HEK293 (cell line): ENCODE results near the gene SCAF1.

ENCODE experiments used
- ZNF510 ChIP-seq: fragments of 450-650 bp; formaldehyde crosslinking; IDR thresholded peaks from 2 replicates; pipeline ENCODE4 v1.5.1; 2018; ENCODE audit warnings: mild to moderate bottlenecking, missing genetic modification characterization, missing biosample characterization; ENCODE audit not compliant: insufficient replicate concordance
- TF ChIP-seq, protein P1 (sequence below): fragments of 450-650 bp; formaldehyde crosslinking; IDR thresholded peaks from 2 replicates; pipeline ENCODE4 v1.5.1; 2016; ENCODE audit warnings: missing biosample characterization, missing genetic modification characterization
- TF ChIP-seq, protein P2 (sequence below): IDR thresholded peaks from 2 replicates; pipeline ENCODE4 v1.6.1; 2011; ENCODE audit warnings: mild to moderate bottlenecking, low read depth, low read length, borderline replicate concordance
- TF ChIP-seq, protein P3 (sequence below): fragments of 450-650 bp; formaldehyde crosslinking; IDR thresholded peaks from 2 replicates; pipeline ENCODE4 v1.5.1; 2016; ENCODE audit warnings: missing biosample characterization, missing genetic modification characterization

DNA sequence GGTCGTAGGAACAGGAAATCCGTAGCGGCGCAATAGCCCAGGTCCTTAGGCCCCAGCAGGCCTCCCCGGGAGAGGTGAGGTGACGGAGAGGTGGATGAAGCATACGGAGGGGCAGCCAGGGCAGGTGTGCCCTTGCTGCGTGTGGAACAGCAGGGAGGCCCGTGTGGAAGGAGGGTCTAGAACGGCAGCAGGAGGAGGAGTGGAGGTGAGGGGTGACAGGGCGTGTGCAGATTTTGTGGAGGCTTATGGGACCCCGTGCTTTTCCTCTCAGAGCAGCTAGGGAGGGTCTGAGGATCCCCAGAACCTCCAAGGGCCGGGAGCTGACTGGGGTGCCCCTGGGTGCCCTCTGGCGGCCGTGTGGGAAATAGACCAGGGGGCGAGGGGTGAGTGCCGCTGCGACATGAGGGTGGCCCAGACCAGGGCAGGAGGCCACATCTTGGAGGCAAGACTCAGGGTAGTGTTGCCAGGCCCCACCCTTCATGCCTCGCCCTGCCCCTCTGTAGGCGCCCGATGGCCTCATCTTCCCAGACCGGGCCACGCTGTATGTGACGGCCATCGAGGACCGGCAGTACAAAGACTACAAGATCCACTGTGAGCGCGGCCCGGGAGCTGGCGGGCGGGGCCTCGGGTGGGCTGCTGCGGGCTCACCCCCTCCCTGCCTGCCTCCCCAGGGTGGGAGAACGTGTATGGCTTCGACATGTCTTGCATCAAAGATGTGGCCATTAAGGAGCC, 42.4 kb downstream of the SCAF1 start:
- TF ChIP-seq, protein P1, sequence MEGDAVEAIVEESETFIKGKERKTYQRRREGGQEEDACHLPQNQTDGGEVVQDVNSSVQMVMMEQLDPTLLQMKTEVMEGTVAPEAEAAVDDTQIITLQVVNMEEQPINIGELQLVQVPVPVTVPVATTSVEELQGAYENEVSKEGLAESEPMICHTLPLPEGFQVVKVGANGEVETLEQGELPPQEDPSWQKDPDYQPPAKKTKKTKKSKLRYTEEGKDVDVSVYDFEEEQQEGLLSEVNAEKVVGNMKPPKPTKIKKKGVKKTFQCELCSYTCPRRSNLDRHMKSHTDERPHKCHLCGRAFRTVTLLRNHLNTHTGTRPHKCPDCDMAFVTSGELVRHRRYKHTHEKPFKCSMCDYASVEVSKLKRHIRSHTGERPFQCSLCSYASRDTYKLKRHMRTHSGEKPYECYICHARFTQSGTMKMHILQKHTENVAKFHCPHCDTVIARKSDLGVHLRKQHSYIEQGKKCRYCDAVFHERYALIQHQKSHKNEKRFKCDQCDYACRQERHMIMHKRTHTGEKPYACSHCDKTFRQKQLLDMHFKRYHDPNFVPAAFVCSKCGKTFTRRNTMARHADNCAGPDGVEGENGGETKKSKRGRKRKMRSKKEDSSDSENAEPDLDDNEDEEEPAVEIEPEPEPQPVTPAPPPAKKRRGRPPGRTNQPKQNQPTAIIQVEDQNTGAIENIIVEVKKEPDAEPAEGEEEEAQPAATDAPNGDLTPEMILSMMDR (tag by site-specific recombination), result peak; percentile 70
- TF ChIP-seq, protein P2, sequence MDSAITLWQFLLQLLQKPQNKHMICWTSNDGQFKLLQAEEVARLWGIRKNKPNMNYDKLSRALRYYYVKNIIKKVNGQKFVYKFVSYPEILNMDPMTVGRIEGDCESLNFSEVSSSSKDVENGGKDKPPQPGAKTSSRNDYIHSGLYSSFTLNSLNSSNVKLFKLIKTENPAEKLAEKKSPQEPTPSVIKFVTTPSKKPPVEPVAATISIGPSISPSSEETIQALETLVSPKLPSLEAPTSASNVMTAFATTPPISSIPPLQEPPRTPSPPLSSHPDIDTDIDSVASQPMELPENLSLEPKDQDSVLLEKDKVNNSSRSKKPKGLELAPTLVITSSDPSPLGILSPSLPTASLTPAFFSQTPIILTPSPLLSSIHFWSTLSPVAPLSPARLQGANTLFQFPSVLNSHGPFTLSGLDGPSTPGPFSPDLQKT, result no peak
- TF ChIP-seq ZNF510 (tag by site-specific recombination), result no peak
- TF ChIP-seq, protein P3, sequence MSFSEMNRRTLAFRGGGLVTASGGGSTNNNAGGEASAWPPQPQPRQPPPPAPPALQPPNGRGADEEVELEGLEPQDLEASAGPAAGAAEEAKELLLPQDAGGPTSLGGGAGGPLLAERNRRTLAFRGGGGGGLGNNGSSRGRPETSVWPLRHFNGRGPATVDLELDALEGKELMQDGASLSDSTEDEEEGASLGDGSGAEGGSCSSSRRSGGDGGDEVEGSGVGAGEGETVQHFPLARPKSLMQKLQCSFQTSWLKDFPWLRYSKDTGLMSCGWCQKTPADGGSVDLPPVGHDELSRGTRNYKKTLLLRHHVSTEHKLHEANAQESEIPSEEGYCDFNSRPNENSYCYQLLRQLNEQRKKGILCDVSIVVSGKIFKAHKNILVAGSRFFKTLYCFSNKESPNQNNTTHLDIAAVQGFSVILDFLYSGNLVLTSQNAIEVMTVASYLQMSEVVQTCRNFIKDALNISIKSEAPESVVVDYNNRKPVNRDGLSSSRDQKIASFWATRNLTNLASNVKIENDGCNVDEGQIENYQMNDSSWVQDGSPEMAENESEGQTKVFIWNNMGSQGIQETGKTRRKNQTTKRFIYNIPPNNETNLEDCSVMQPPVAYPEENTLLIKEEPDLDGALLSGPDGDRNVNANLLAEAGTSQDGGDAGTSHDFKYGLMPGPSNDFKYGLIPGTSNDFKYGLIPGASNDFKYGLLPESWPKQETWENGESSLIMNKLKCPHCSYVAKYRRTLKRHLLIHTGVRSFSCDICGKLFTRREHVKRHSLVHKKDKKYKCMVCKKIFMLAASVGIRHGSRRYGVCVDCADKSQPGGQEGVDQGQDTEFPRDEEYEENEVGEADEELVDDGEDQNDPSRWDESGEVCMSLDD (tag by site-specific recombination), result no peak
